AG08396 (cell line): ENCODE data around the gene MRPL51.
A peak's percentile ranks its signal among the peaks of the same experiment; 100 is the strongest.
"Not testable (repeated sequence)": the region's sequence is repeated elsewhere in the genome, so short reads cannot be mapped to it uniquely, and the experiment has no call there.

ENCODE experiments used
- DNase-seq: peaks from one replicate; pipeline ENCODE4 v3.0.0; 2012; ENCODE audit warnings: low spot score, mixed read lengths

MRPL51 gene

GRCh38 chr12:6532051-6532926, 39.2 kb upstream of the MRPL51 start:
- peak; percentile 93 for DNase-seq

- no peak for DNase-seq
Measured at GRCh38 chr12:6530576-6531260, 37.7 kb upstream of the MRPL51 start.

DNA sequence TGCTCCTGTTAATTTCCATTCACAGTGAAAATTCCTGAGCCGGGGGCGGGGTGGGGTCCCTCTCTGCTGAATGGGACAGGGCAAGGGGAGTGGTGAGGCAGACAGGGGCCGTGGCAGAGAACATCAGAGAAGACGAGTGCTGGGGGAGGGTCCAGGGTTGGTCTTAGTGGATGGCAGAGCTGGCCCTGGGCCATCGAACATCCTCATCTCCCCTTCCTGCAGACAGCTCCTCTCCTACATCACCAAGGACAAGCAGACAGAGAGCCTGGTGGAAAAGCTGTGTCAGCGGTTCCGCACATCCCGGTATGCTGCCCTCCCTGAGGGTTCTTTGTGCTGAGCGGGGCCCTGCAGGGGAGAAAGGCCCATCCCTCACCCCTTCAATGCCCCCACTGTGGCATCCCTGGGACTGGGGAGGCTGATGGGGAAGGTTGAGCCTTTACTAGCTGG, 36.3 kb upstream of the MRPL51 start:
- no peak for DNase-seq

GRCh38 chr12:6528539-6529235, 35.6 kb upstream of the MRPL51 start:
- no peak for DNase-seq

GRCh38 chr12:6527711-6528110, 34.6 kb upstream of the MRPL51 start:
- no peak for DNase-seq

DNA sequence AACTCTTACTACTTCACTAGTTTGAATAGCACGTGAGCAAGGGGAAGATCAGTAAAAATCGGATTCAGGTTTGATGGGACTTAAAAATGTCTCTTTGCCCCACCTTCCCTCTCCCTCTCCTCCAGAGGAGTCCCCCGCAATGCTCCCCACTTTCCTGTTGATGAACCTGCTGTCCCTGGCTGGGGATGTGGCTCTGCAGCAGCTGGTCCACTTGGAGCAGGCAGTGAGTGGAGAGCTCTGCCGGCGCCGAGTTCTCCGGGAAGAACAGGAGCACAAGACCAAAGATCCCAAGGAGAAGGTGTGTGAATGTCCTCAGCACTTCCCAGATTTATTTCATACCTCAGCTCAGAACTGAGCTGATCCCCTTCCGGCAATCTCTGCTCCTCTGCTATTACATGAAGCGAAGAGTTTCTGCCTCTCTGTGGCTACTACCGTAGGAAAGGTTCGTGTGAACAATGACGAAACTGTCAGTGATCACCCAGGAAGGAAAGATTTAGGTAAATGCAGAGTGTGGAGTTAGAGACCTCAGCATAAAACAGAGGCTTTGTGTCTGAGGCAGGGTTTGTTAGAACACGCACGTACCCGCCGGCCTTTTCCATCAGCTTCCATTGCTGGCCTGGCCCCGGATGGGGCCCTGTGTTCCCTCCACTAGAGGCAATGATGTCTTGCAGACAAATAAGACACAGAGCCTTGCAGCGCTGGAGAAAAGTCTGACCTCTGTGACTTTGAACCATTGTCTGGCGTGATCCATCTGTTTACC, 33.9 kb upstream of the MRPL51 start:
- no peak for DNase-seq

GRCh38 chr12:6526201-6526600, 33.1 kb upstream of the MRPL51 start:
- DNase-seq: no peak

DNA sequence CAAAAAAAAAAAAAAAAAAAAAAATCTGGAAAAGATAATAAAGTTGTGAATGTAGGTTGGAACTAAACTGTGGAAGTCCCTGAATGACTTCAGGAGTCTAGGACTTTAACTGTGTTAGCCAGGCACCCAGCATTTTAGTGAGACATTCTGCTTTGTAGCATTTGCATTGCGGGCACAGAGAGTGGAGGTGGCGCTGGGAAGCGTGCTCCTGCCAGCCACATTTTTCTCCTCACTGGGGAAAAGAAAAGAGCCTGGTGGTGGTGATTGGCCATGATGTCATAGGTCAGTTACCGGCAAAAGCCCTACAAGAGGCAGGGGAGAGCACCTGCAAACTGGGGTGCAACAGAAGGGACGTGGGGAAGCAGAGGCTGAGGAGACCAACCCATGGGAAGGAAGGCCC, 31.6 kb upstream of the MRPL51 start:
- DNase-seq: no peak

DNA sequence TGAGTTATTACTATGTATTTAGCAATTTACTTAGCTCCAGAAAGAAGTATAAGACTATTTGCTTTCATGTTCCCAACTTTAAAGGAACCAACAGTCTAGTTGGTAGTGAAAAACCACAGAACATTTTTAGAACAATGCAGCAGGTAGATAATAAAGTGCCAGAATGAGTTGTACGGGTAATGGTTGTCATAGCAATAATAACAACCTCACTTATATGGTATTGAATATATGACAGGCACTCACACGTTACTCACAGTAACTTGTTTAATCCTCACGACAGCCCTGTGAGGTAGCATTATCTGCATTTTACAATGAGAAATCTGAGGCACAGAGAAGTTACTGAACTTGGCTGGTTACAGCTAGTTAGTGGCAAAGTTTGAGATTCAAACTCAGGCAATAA, 30.6 kb upstream of the MRPL51 start:
- no peak for DNase-seq

DNA sequence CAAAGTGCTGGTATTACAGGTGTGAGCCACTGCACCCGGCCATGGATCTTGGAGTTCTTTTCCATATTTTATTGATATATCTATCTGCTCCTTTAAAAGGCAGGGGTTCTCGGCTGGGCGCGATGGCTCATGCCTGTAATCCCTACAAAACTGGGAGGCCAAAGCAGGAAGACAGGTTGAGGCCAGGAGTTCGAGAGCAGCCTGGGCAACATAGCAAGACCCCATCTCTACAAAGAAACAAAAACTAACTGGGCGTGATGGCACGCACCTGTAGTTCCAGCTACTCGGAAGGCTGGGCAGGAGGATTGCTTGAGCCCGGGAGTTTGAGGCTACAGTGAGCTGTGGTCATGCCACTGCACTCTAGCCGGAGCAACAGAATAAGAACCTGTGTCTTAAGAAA, 29.1 kb upstream of the MRPL51 start:
- no peak for DNase-seq

DNA sequence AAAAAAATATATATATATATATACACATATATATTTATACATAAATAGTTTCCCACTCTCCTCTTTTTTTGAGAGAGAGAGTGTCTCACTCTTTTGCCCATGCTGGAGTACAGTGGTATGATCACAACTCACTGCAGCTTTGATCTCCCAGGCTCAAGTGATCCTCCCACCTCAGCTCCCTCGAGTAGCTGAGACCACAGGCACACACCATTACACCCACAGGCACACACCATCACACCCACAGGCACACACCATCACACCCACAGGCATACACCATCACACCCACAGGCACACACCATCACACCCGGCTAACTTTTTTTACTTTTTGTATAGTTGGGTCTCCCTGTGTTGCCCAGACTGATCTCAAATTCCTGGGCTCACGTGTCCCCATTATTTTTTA, 27.1 kb upstream of the MRPL51 start:
- DNase-seq: no peak

- DNase-seq: no peak
Measured at GRCh38 chr12:6508087-6508486, 15.0 kb upstream of the MRPL51 start.

DNA sequence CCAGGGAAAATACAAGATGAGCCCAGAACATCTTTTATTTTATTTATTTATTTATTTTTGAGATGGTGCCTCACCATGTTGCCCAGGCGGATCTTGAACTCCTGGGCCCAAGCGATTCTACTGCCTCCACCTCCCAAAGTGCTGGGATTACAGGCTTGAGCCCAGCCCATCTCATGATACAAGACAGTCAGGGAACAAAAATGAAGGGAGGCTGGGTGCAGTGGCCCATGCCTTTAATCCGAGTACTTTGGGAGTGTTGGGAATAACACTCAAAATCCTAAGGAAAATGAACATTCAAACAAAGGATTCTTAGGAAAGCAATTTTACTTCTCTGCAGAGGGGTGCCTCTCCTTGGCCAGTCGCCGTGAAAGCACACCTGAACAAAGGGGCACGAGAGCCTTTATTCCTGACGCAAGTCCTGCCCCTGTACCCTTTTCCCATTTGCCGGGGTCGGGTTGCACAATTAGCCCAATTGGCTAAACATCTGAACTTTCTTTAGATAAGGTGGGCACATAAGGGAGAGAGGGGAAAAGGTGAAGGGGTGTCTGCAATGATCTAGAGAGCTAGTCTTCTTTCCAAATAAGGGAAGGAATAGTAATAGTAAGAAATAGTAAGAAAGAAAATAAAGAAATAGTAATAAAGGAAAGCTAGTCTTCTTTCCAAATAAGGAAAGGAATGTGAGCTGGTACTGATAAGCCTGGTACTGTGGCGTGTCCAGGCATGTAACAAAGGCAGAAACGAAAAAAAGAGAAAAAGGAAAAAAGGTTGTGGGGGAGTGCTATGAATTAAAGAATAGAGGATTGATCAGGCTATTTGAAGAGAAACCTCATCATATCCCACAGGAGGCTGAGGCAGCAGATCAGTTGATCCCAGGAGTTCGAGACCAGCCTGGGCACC, 14.3 kb upstream of the MRPL51 start:
- DNase-seq: no peak

- DNase-seq: no peak
Measured at GRCh38 chr12:6500466-6500865, 7.4 kb upstream of the MRPL51 start.

- not testable (repeated sequence) for DNase-seq
Measured at GRCh38 chr12:6497291-6497690, 4.2 kb upstream of the MRPL51 start.

GRCh38 chr12:6494968-6495367, 1.9 kb upstream of the MRPL51 start:
- no peak for DNase-seq

DNA sequence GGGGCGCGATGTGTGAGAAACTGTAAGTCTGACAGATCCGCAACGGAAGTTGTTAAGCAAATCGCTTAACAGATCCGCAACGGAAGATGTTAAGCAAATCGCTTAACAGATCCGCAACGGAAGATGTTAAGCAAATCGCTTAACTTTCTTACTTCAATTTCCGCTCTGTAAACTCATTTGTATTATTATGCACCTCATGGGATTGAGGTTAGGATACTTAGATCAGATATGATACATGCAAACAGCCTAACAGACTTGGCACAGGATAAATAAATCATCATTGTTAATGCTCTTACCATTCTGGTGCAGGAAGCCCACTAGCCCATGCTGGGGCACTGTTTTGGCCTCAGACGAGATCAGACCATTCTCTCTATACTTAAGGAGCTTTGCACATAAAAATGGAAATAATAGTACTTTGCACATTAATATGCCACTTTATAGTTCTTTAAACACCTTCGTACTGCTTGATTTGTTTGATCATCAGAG, 1.2 kb upstream of the MRPL51 start:
- DNase-seq: peak; percentile 5

- peak; percentile 98 for DNase-seq
Measured at GRCh38 chr12:6493497-6494257, 615 bp upstream of the MRPL51 start, which contains the start of gene NCAPD2. Gene NCAPD2, plus strand, starts transcription at chr12:6494102. Its CDS starts 997 bp downstream, at chr12:6495099.

DNA sequence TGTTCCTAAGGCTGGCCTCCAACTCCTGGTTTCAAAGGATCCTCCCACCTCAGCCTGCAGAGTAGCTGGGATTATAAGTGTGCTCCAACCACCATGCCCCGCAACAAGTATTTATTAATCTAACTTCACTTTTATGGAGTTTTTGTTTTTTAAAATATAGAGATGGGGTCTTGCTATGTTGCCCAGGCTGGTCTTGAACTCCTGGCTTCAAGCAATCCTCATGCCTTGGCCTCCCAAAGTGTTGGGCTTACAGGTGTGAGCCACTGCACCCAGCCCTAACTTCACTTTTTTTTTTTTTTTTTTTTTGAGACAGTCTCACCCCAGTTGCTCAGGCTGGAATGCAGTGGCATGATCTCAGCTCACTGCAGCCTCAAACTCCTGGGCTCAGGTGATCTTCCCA, 2.4 kb downstream of the MRPL51 start:
- not testable (repeated sequence) for DNase-seq

DNA sequence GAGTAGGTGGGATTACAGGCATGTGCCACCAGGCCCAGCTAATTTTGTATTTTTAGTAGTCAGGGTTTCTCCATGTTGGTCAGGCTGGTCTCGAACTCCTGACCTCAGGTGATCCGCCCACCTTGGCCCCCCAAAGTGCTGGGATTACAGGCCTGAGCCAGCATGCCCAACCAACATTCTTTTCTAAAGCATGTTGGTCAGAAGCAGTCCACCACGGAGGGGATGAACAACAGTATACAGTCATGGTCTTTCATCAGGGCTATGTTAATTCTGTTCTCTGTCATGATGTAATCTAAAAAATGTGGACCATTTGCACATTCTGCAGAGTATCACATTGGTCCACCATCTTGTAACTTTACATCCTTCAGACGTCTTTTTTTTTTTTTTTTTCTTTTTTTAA, 3.6 kb downstream of the MRPL51 start:
- DNase-seq: no peak
